HCT116 (cell line): Measurements from ENCODE around the gene TPD52L1. TPM values are rescaled to one million over a fixed set of nuclear protein-coding genes. Genes with fewer than 3 reads are reported as not detected.

Experiments
- ATAC-seq: fragments of 200-7000 bp; cut with Tn5 transposase; 2 replicates; pipeline ENCODE4 v1.9.1; 2020; ENCODE audit warnings: mild to moderate bottlenecking, moderate library complexity
- BruUV-seq: library from RNA; stranded (reverse); fragments of 400-500 nt; replicated peaks from 2 replicates; lab custom pipeline; 2021; lab: Mats Ljungman, UMichigan
- CTCF ChIA-PET: fragments of 300-600 bp; sonication (Branson Sonifier 250); formaldehyde crosslinking; loops from one replicate; lab custom pipeline; 2021; ENCODE audit warnings: antibody characterized with exemption; lab: Charles Lee
- POLR2A ChIA-PET: fragments of 300-600, 350-600 bp; sonication (Branson Sonifier 250); formaldehyde crosslinking; loops from one replicate; lab custom pipeline; 2021; ENCODE audit warnings: antibody characterized with exemption; lab: Charles Lee
- RAD21 ChIA-PET, 2 experiments: fragments of 300-600 bp; sonication (Branson Sonifier 250); formaldehyde crosslinking; loops; one replicate each; lab custom pipeline; 2023; ENCODE audit warnings: low total read pairs in 2 of 2; ENCODE audit not compliant: uncharacterized antibody in 2 of 2, unreplicated experiment in 2 of 2, low non-redundant PET in 1 of 2; lab: Charles Lee
- DNase-seq: peaks from one replicate; pipeline ENCODE4 v3.0.0-alpha.2; 2010; ENCODE audit warnings: low read depth, low spot score
- H2AFZ ChIP-seq: fragments of 200-600 bp; shearing (Covaris generic), sonication (generic); 2 replicates; pipeline ENCODE4 v1.6.1; 2017; ENCODE audit warnings: low read depth, mixed run types, mixed read lengths, antibody characterized with exemption, low read length; ENCODE audit not compliant: poor library complexity, severe bottlenecking
- H3K27ac ChIP-seq: 2 replicates; pipeline ENCODE4 v1.5.1; 2012; ENCODE audit warnings: low read depth, low read length
- H3K27me3 ChIP-seq: fragments of 200-600 bp; sonication (generic); 2 replicates; pipeline ENCODE4 v1.6.1; 2016; ENCODE audit warnings: mixed run types, low read length, mixed read lengths; ENCODE audit not compliant: insufficient read depth
- H3K36me3 ChIP-seq, 2 experiments: fragments of 200-500 bp in 1 of 2; fragments of 200-600 bp in 1 of 2; sonication (Bioruptor generic) in 1 of 2; sonication (generic) in 1 of 2; 2 replicates each; pipeline versions ENCODE4 v1.5.1 to v1.6.1; 2014 to 2016; ENCODE audit warnings: low read length in 2 of 2, inconsistent platforms in 1 of 2, mixed read lengths in 1 of 2, mixed run types in 1 of 2; ENCODE audit not compliant: insufficient read depth in 2 of 2, control insufficient read depth in 1 of 2
- H3K4me1 ChIP-seq, 2 experiments: fragments of 200-600 bp in 1 of 2; sonication (generic) in 1 of 2; 2 replicates each; pipeline versions ENCODE4 v1.5.1 to v1.6.1; 2012 to 2017; ENCODE audit warnings: low read length in 2 of 2, inconsistent platforms in 1 of 2, mild to moderate bottlenecking in 1 of 2, mixed read lengths in 1 of 2, mixed run types in 1 of 2, moderate library complexity in 1 of 2; ENCODE audit not compliant: insufficient read depth in 2 of 2, control insufficient read depth in 1 of 2
- H3K4me2 ChIP-seq: fragments of 200-600 bp; sonication (generic); 2 replicates; pipeline ENCODE4 v1.6.1; 2017; ENCODE audit warnings: mixed run types, low read length, mixed read lengths
- H3K4me3 ChIP-seq, 2 experiments: fragments of 200-600 bp in 1 of 2; sonication (generic) in 1 of 2; replicated peaks in 1 of 2; 2 replicates each; pipeline ENCODE4 v1.5.1; 2011 to 2016; ENCODE audit warnings: low read length in 2 of 2, control low read depth in 1 of 2, low read depth in 1 of 2, mild to moderate bottlenecking in 1 of 2, mixed read lengths in 1 of 2, mixed run types in 1 of 2
- H3K79me2 ChIP-seq: fragments of 200-600 bp; sonication (generic); 2 replicates; pipeline ENCODE4 v1.6.1; 2017; ENCODE audit warnings: mild to moderate bottlenecking, mixed run types, low read length, moderate library complexity, mixed read lengths; ENCODE audit not compliant: insufficient read depth
- H3K9ac ChIP-seq: fragments of 200-600 bp; sonication (generic); 2 replicates; pipeline ENCODE4 v1.6.1; 2016; ENCODE audit warnings: low read length, mixed read lengths
- H3K9me2 ChIP-seq: fragments of 200-600 bp; sonication (generic), shearing (Covaris generic); 2 replicates; pipeline ENCODE4 v1.6.1; 2017; ENCODE audit warnings: mixed run types, mild to moderate bottlenecking, moderate library complexity; ENCODE audit not compliant: insufficient read depth
- H3K9me3 ChIP-seq, 2 experiments: fragments of 200-500 bp in 1 of 2; fragments of 200-600 bp in 1 of 2; sonication (Bioruptor generic) in 1 of 2; sonication (generic) in 1 of 2; 2 replicates each; pipeline ENCODE4 v1.6.1; 2014 to 2017; ENCODE audit warnings: low read length in 2 of 2, mixed read lengths in 2 of 2, inconsistent platforms in 1 of 2, low read depth in 1 of 2, mild to moderate bottlenecking in 1 of 2, mixed run types in 1 of 2, moderate library complexity in 1 of 2; ENCODE audit not compliant: control insufficient read depth in 1 of 2, insufficient read depth in 1 of 2
- H4K20me1 ChIP-seq: fragments of 200-600 bp; sonication (generic), shearing (Covaris generic); 2 replicates; pipeline ENCODE4 v1.6.1; 2017; ENCODE audit warnings: mixed run types, mild to moderate bottlenecking, moderate library complexity; ENCODE audit not compliant: insufficient read depth
- CBX3 ChIP-seq: IDR thresholded peaks from 2 replicates; pipeline ENCODE4 v1.6.1; 2012; ENCODE audit warnings: low read depth
- CTCF ChIP-seq, 3 experiments: fragments of 200-600 bp in 1 of 3; sonication (generic) in 1 of 3; IDR thresholded peaks in 2 of 3; conservative IDR thresholded peaks in 1 of 3; 2 replicates each; pipeline ENCODE4 v1.5.1; 2012 to 2017; ENCODE audit warnings: low read depth in 2 of 3, low read length in 2 of 3, antibody characterized with exemption in 1 of 3, borderline replicate concordance in 1 of 3, control low read depth in 1 of 3, mild to moderate bottlenecking in 1 of 3, mixed read lengths in 1 of 3, mixed run types in 1 of 3, moderate library complexity in 1 of 3; ENCODE audit not compliant: insufficient read depth in 1 of 3
- EGR1 ChIP-seq: IDR thresholded peaks from 2 replicates; pipeline ENCODE4 v1.6.1; 2012; ENCODE audit warnings: low read depth
- ELF1 ChIP-seq: IDR thresholded peaks from 2 replicates; pipeline ENCODE4 v1.6.1; 2012; ENCODE audit warnings: low read depth, borderline replicate concordance
- EZH2 ChIP-seq: fragments of 200-600 bp; sonication (generic); IDR thresholded peaks from 2 replicates; pipeline ENCODE4 v1.6.1; 2017; ENCODE audit warnings: antibody characterized with exemption, mixed run types
- EZH2phosphoT487 ChIP-seq: fragments of 200-600 bp; IDR thresholded peaks from 2 replicates; pipeline ENCODE4 v1.6.1; 2018; ENCODE audit warnings: antibody characterized with exemption, borderline replicate concordance
- FOSL1 ChIP-seq: IDR thresholded peaks from 2 replicates; pipeline ENCODE4 v1.6.1; 2012; ENCODE audit warnings: low read depth
- JUND ChIP-seq: IDR thresholded peaks from 2 replicates; pipeline ENCODE4 v1.6.1; 2012
- POLR2A ChIP-seq: IDR thresholded peaks from 2 replicates; pipeline ENCODE4 v1.7.0; 2011; ENCODE audit warnings: borderline replicate concordance; ENCODE audit not compliant: insufficient read depth, insufficient read length; ENCODE audit errors: extremely low read depth
- POLR2AphosphoS5 ChIP-seq: IDR thresholded peaks from 2 replicates; pipeline ENCODE4 v1.6.1; 2011; ENCODE audit warnings: mild to moderate bottlenecking, low read depth, low read length, moderate library complexity
- RAD21 ChIP-seq: IDR thresholded peaks from 2 replicates; pipeline ENCODE4 v1.6.1; 2012; ENCODE audit warnings: low read depth, mild to moderate bottlenecking
- SIN3A ChIP-seq: IDR thresholded peaks from 2 replicates; pipeline ENCODE4 v1.6.1; 2012; ENCODE audit warnings: low read depth
- SP1 ChIP-seq: IDR thresholded peaks from 2 replicates; pipeline ENCODE4 v1.6.1; 2012; ENCODE audit warnings: low read depth
- TCF7L2 ChIP-seq: IDR thresholded peaks from 2 replicates; pipeline ENCODE4 v1.7.0; 2011; ENCODE audit warnings: borderline replicate concordance, inconsistent platforms; ENCODE audit not compliant: insufficient read depth, insufficient read length; ENCODE audit errors: extremely low read depth
- ZFX ChIP-seq: fragments of 450-650 bp; IDR thresholded peaks from 2 replicates; pipeline ENCODE4 v1.6.1; 2017
- ZNF274 ChIP-seq: fragments of 200-500 bp; sonication (Bioruptor generic); IDR thresholded peaks from 2 replicates; pipeline ENCODE4 v1.6.1; 2014; ENCODE audit warnings: mild to moderate bottlenecking, low read depth, low read length, inconsistent platforms
- intact Hi-C: fragments of 100-400 bp; cut with micrococcal nuclease; formaldehyde crosslinking; loops from 2 replicates; pipeline ENCODE4 v1.10.0; 2022
- total RNA-seq: library from RNA; stranded (reverse); gene quantifications from one replicate; pipeline ENCODE4 v1.2.1, GENCODE V29; 2021; ENCODE audit not compliant: unreplicated experiment
- TF ChIP-seq, protein P1 (sequence below): IDR thresholded peaks from 2 replicates; pipeline ENCODE4 v1.6.1; 2012; ENCODE audit warnings: low read depth
- TF ChIP-seq, protein P2 (sequence below): IDR thresholded peaks from 2 replicates; pipeline ENCODE4 v1.6.1; 2012

The TPD52L1 gene
- total RNA-seq, 1 experiment from 2014 or later, result 64.1 TPM

DNA sequence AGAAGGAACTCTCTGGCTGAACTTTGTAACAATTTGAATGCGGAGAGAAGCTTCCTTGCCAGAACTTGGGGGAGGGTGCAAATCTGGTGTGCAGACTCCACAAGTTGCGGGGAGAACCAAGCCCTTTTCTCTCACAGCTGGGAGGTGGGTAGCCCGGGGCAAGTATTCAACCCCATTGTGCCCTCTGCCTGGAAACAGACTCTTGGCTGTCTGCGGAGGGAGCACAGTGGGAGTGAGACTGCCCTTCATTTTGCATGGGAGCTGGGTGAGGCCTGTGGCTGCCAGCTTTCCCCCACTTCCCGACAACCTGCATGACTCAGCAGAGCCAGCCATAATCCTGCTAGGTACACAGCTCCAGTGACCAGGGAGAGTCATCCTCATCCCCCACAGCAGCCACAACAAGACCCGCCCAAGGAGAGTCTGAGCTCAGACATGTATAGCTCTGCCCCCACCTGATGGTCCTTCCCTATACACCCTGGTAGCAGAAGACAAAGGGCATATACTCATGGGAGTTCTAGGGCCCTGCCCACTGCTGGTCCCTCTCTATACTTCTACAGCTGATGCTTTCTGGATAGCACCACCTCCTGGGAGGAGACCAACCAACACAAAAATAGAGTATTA, 29.4 kb upstream of the TPD52L1 start:
- Histone ChIP-seq H3K4me1 (peaks cover 5 to 14% of the 10 kb centered on the region in 2 experiments; a peak in 3 of 4 replicates), H4K20me1 (no peaks in the 10 kb centered on the region), H3K27me3 (no peaks in the 10 kb centered on the region), H3K9me3 (no peaks in the 10 kb centered on the region), H3K36me3 (no peaks in the 10 kb centered on the region), H3K4me3 (0 out of 4 replicates have a peak overlapping the region, but pooled peaks of 1 of the 2 experiments have one; percentile 8), H3K9ac (no peak overlapping the region), H2AFZ (peak overlapping the region; percentile 47), H3K4me2 (peak overlapping the region; percentile 42), H3K9me2 (no peaks in the 10 kb centered on the region), H3K27ac (peak overlapping the region; percentile 4; the same call in 1 of the 2 replicates)
- DNase-seq (peak; percentile 8), ATAC-seq (peak; percentile 85)
- ChIA-PET RAD21 (interaction anchor here in 1 of 2 experiments (0.9 kb wide), 1 partner anchor 254 kb away, joined by 3 read pairs; no protein-coding TSS in a partner anchor), POLR2A (interaction anchor here (0.8 to 1.0 kb wide), 2 partner anchors 24 to 29 kb away, joined by 3 to 5 read pairs; partner anchors contain the start of gene TPD52L1)
- intact Hi-C loops, result no loop called here
- no TSS peak for BruUV-seq
- TF ChIP-seq CTCF (IDR thresholded peaks at IDR 0.05 in 2 of 3, conservative IDR thresholded peaks at IDR 0.05 in 1 of 3; ENCODE audit: borderline replicate concordance in 1 of 3, insufficient read depth in 1 of 3, low read depth in 2 of 3, low read length in 2 of 3) (peak in 2 of 3 experiments; percentile 20 to 30; a peak in 2 of 6 replicates), FOSL1 (no peak), POLR2AphosphoS5 (no peak), JUND (no peak), ZNF274 (no peak), RAD21 (peak; percentile 23; the same call in 1 of the 2 replicates), ELF1 (no peak), ZFX (no peak), SP1 (no peak), EZH2phosphoT487 (no peak), EZH2 (no peak), EGR1 (no peak), CBX3 (0 out of 2 replicates have a peak, but pooled peaks have one; percentile 7), SIN3A (no peak), TCF7L2 (no peak), POLR2A (no peak)
- TF ChIP-seq, protein P1, sequence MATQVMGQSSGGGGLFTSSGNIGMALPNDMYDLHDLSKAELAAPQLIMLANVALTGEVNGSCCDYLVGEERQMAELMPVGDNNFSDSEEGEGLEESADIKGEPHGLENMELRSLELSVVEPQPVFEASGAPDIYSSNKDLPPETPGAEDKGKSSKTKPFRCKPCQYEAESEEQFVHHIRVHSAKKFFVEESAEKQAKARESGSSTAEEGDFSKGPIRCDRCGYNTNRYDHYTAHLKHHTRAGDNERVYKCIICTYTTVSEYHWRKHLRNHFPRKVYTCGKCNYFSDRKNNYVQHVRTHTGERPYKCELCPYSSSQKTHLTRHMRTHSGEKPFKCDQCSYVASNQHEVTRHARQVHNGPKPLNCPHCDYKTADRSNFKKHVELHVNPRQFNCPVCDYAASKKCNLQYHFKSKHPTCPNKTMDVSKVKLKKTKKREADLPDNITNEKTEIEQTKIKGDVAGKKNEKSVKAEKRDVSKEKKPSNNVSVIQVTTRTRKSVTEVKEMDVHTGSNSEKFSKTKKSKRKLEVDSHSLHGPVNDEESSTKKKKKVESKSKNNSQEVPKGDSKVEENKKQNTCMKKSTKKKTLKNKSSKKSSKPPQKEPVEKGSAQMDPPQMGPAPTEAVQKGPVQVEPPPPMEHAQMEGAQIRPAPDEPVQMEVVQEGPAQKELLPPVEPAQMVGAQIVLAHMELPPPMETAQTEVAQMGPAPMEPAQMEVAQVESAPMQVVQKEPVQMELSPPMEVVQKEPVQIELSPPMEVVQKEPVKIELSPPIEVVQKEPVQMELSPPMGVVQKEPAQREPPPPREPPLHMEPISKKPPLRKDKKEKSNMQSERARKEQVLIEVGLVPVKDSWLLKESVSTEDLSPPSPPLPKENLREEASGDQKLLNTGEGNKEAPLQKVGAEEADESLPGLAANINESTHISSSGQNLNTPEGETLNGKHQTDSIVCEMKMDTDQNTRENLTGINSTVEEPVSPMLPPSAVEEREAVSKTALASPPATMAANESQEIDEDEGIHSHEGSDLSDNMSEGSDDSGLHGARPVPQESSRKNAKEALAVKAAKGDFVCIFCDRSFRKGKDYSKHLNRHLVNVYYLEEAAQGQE, result no peak
- TF ChIP-seq, protein P2, sequence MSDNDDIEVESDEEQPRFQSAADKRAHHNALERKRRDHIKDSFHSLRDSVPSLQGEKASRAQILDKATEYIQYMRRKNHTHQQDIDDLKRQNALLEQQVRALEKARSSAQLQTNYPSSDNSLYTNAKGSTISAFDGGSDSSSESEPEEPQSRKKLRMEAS, result no peak
- TF ChIP-seq, all 23 proteins: peak for 3
- CTCF ChIA-PET, result interaction anchor here (1.1 to 2.9 kb wide), 3 partner anchors 10 to 254 kb away, joined by 3 to 18 read pairs (median 12); no protein-coding TSS in a partner anchor
- H3K79me2 ChIP-seq, result no peaks in the 10 kb centered on the region
